T-helper 1 cell treated with Interleukin-12 subunit alpha and Interleukin-12 subunit beta and Interleukin-4 antibody, amounts not matched to agents 30 ng/mL and 1 ng/mL, for 36 hours (primary cell): ENCODE measurements around the gene CCDC148. TPM values are rescaled to one million over a fixed set of nuclear protein-coding genes. Genes with fewer than 3 reads are reported as not detected.
"Not testable (repeated sequence)": the region's sequence is repeated elsewhere in the genome, so short reads cannot be mapped to it uniquely, and the experiment has no call there.

Experiments used
- intact Hi-C: fragments of 100-400 bp; cut with micrococcal nuclease; formaldehyde crosslinking; loops from one replicate; pipeline ENCODE4 v1.15.1; 2024
- total RNA-seq: library from RNA; stranded (reverse); gene quantifications from 2 replicates; pipeline ENCODE4 v1.2.3, GENCODE V29; 2022

Gene CCDC148
- total RNA-seq, 1 donor from 2014 or later: not detected

DNA sequence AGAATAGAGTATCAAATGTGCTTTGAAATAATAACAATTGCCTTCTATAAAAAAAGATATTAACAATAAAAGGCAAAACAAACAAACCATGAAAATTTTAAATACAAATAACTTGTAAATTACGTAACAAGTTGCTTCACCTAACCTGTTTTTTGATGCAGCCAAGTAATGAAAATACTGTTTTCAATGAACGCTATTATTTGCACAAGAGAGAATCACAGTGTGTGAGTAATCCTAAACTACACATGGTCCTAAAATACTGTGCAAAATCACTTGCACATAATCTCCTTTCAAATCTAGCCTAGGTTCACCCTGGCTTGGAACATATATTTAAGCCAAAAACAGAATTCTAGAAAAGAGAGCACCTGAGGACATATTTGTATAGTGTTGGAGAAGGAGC is 98.9 kb downstream of the CCDC148 start:
- intact Hi-C loops: no loop called here

DNA sequence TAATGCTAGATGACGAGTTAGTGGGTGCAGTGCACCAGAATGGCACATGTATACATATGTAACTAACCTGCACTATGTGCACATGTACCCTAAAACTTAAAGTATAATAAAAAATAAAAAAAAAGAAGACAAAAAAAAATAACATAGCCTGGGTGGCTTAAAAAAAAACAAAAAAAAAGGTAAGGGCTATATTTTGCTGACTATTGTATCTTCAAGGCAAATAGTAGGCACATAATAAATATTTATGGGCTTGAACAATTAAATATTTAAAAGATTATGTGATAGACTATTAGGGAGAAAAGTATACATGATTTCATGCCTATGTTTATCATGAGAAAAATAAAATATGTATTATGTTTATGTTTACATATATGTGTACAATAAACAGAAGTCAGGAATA is 99.4 kb downstream of the CCDC148 start:
- intact Hi-C loops: no loop called here

DNA sequence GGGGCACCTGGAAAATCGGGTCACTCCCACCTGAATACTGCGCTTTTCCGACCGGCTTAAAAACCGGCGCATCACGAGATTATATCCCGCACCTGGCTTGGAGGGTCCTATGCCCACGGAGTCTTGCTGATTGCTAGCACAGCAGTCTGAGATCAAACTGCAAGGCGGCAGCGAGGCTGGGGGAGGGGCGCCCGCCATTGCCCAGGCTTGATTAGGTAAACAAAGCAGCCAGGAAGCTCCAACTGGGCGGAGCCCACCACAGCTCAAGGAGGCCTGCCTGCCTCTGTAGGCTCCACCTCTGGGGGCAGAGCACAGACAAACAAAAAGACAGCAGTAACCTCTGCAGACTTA is 105.1 kb downstream of the CCDC148 start:
- intact Hi-C loops: not testable (repeated sequence)

DNA sequence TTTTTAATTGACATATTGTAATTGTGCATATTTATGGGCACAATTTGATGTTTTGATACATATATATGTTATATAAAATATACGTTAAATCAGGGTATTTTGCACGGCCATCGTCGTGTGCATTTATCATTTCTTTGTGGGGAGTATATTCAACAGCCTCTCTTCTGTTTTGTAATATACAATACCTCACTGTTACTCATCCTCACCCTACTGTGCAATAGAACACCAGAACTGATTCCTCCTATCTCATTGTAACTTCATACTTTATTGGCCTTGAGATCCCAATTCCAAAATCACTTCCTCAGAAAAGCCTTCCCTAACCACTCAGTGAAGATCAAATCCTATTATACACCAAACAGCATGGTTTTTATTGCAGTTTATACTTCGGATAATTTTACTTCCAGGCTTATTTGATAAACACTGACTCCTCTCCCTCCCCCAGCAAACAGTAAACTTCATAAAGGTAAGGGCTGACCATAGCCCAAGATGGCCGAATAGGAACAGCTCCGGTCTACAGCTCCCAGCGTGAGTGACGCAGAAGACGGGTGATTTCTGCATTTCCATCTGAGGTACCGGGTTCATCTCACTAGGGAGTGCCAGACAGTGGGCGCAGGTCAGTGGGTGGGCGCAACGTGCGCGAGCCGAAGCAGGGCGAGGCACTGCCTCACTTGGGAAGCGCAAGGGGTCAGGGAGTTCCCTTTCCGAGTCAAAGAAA is 105.6 kb downstream of the CCDC148 start:
- intact Hi-C loops: not testable (repeated sequence)

DNA sequence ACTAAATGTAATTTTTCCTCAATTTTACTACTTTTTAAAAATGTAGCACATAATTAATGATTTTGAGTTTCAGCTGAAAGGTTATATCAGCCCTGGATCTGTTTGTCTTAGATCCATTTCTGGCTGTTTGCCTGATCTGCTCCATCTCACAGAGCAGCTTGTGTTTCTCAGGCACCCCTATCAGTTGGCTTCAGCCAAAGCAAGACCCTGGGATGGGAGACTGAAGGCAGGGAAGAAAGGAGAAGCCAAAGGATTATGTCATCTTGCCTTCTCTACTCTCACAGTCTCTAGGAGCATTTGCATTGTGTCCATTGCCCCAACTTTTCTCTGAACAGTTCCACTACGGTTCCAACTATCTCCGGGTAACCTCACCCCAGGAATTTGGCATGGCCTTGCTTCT is 110.5 kb downstream of the CCDC148 start:
- intact Hi-C loops: no loop called here

DNA sequence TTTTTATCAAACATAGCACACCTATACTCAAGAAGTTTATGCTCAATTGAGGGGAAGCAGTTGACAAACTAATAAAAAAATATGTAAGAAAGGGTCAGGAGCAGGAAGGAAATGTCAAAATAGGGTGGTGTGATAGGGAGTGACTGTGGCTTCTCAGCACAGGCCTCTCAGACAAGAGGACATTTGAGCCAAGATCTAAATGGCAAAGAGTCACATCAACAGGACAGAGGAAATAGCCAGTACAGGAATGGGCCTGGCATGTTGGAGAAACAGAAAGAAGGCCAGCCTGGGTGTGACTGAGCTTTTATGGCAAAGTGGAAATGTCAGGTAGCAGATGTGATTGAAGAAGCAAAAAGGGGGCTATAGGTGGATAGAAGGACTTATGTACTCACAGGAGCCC is 117.0 kb downstream of the CCDC148 start:
- intact Hi-C loops: no loop called here

DNA sequence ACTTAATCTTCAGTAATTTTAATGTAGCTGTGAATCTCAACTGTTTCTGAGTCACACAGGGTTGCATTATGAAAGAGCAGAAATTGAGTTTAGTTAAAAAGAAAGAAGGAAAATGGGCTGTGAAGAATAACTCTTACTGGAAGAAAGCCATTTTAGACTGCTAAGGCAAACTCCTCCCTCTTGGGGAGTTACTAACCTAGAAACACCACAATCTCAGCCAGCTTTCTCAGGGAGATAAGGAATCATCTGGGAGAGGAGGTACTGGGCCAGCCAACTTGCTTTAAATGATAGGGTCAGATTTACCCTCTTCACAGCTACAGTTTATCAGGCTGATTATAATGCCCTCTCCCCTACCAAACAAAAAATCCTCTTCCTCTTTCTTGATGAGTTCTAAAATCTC is 119.5 kb downstream of the CCDC148 start:
- intact Hi-C loops: no loop called here

DNA sequence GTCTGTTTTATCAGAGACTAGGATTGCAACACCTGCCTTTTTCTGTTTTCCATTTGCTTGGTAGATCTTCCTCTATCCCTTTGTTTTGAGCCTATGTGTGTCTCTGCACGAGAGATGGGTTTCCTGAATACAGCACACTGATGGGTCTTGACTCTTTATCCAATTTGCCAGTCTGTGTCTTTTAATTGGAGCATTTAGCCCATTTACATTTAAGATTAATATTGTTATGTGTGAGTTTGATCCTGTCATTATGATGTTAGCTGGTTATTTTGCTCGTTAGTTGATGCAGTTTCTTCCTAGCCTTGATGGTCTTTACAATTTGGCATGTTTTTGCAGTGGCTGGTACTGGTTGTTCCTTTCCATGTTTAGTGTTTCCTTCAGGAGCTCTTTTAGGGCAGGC is 124.8 kb downstream of the CCDC148 start:
- intact Hi-C loops: not testable (repeated sequence)

DNA sequence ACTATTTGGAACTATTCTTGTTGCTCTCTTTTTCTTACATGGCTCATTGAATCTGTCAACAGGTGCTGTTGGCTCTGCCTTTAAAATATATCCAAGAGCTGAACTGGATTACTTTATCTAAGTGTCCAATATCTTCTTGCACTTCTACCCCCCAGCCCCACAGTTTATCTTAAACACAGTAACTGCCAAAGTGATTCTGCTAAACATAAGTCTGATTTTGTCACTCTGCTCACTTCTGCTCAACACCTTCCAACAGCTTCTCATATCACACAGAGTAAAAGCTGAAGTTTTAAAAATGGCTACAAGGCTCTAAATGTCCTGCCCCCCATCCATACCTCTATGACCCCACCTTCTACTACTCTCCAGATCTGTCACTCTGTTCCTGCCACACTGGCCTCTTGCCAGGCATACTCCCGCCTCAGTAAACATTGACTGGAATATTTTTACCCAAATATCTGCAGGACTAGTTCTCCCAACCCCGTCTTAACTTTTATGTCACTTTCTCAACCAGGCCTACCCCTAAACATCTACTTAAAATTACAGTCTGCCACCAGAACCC is 130.7 kb downstream of the CCDC148 start:
- intact Hi-C loops: no loop called here

DNA sequence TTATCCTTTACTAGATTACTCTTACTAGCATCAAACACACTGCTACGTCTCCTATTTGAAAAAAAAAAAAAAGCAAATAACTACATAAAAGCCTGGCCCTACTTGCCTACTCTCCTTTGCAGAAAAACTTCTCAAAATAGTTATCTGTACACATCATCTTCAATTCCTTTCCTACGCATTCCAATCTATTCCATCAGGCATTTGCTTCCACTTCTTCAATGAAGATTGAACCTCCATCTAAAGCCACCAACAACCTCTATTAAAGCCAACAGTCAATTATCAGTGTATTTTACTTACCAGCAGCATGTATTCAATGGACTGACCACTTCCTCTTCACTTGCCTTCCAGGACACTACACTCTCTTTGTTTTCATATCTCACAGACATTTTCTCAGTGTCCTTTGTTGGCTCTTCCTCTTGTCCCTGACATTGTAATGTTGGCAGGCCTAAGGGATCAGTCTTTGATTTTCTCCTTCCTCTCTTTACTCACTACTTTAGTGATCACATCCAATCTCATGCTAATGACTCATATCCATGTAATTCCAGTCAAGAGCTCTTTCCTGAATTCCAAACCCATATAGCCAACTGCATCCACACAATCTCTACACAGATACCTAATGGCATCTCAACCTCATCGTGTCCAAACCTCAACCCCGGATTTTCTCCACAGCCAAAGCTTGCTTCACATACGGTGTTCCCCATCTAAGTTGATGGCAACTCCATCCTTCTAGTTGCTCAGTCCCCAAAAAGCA is 131.3 kb downstream of the CCDC148 start:
- intact Hi-C loops: no loop called here

DNA sequence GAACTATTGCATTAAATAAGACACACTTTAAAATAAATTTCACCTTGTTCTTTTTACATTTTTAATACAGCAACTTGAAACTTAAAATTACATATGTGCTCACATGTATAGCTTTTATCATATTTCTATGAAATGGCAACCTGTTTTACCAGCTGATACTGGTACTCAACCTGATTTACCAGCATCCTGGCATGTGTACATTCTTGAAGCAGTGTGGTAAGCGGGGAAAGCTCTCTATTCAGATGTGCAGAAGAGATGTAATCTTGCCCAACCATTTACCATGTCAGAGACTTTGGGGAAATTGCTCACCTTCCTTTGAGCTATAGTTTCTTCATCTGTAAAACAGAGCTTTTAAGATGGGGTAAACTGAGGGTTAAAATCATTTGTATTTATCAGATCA is 133.2 kb downstream of the CCDC148 start:
- intact Hi-C loops: no loop called here

DNA sequence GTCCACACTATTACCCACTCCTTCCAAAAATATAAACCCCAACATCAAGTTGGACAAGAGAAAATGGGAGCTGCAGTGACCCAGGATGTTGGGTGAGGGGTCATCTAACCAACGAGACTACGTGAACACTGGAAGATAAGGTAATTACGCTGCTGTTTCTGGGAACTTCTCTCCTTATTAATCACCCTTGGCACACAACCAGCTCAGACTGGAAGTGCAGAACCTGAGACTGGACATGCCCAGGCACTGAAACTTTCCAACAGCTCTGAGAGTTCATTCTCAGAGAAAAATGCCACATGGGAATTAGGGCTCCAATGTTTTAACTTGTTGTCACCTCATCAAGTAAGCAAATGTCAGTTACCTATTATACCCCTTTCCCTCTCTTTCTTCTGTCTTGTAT is 135.3 kb downstream of the CCDC148 start:
- intact Hi-C loops: no loop called here

DNA sequence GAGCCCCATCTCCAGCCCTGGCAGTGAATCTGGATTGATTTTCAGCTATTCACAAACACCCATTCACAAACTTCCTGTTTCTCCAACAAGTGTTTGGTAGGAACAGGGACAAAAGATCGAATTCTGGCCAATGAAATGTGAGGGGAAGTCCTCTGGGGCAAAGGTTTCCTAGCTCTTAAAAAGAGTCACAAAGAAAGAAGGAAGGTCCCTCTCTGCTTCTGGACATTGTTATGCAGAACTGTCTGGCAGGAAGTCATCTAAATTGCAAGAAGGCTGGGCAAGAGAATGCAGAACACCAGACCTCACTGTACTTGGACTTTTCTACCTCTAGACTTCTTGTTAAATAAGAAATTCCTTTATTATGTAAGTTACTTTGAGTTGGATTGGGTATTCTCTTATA is 137.3 kb downstream of the CCDC148 start:
- intact Hi-C loops: no loop called here

DNA sequence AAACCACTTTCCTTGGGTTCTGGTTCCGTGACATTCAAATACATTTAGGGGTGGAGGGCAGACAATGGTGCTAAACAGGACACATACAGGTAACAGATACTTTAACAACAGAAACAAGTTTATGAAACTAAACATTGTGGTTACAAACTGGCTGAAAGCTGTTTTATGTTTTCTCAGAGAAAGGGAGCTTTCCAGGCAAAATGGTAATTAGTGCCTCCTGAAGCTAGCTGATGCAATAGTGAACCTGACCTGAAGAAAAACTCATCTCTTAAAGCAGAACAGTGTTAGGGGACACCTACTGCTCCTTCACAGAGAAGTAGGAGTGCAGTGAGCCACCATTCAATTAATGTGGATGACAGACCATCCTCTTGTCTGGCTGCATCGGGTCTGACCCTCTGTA is 138.9 kb downstream of the CCDC148 start:
- intact Hi-C loops: no loop called here

DNA sequence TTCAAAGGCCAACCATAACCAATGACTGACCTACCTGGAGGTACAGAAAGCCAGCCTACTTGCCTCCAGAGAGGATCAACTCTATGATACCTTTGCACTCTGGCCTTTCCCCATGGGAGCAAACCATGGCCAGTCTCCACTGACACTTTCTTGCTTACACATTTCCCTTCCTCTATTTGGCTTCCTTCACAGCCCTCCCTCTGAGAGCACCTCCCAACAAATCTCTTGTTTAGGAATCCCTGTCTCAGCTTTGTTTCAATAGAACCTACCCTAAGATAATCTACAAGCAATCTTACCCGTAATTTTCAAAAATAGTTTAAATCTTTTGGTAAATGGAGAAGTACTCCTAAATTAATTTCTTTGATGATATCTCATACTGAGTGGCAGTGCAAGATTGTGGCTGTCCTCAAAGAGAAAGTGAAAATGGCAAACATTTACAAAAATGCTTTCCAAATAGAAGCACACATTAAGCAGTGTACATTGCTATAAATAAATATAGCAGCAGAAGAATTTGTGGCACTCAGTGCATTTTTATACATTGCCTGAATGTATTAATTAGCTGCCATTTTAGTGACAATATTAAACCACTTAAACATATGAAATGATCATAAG is 140.6 kb downstream of the CCDC148 start:
- intact Hi-C loops: no loop called here

DNA sequence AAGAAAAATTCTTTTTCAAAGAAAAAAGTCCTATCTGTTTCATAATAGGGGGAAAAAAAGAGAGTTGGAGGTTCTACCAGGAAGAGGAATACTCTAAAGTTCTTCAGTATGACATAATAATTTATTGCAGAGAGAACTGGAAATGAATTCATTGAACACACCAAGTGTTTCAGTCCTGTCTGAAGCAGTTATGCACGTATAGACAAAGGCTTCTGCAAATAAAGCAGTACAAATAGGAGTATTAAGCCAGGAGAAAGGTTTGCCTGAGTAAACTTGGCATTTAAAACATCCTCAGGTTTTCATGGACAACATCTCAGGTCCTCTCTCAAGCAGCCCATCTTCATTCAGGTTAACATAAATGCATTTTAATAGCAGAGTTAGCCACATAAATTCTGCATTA is 141.6 kb downstream of the CCDC148 start:
- intact Hi-C loops: no loop called here

DNA sequence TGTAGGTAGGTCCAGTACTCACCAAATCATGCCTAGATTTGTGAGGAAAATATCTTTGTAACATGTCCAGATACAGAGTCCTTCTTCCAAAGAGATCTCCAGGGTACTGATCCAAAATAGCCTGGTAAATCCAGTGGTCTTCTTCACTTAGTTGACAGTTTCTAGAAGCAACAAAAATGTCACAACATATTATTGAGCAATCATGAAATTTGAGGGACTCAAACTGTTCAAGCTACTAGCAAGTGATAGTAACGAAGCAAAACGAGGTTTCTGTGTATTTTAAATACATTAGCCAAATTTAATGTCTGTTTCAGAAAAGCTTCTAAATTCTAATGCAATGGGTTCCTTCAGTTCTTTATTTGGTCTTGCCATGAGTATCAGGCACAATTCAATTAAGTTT is 142.8 kb downstream of the CCDC148 start:
- intact Hi-C loops: no loop called here

DNA sequence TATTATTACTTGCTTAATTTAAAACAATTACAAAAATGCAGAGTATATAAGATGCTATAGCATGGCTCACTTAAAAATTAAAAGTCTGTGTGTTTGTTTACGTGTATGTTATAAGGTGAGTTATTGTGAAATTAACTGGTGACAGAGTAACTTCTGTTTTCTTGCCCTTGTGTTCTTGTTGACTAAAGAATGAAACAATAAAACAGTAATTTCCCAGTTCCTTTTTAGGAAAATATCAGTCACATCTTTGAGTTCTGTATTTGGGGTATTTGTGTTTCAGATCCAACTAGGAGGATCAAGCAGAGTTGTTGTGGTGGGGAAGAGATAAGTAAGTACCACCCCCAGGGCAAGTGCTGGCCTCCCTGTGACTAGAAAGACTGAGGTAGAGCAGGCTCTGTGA is 143.6 kb downstream of the CCDC148 start:
- intact Hi-C loops: no loop called here

DNA sequence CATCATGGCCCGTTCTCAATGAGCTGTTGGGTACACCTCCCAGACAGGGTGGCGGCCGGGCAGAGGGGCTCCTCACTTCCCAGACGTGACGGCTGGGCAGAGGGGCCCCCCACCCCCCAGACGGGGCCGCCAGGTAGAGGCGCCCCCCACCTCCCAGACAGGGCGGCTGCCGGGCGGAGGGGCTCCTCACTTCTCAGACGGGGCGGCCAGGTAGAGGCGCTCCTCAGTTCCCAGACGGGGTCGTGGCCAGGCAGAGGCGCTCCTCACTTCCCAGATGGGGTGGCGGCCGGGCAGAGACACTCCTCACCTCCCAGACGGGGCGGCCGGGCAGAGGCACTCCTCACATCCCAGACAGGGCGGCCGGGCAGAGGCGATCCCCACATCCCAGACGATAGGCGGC is 146.1 kb downstream of the CCDC148 start:
- intact Hi-C loops: not testable (repeated sequence)

DNA sequence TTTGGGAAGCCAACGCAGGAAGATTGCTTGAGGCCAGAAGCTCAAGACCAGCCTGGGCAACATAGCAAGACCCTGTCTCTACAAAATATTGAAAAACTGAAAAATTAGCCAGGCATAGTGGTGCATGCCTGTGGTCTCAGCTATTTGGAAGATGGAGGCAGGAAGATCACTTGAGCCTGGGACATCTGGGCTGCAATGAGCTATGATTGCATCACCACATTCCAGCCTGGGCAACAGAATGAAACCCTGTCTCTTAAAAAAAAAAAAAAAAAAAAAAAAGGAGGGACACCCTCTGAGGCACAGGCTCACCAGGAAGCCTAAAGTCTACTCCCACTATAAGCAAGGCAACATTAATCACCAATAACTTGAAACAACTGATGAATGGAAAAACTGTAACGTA is 151.1 kb downstream of the CCDC148 start:
- intact Hi-C loops: no loop called here

DNA sequence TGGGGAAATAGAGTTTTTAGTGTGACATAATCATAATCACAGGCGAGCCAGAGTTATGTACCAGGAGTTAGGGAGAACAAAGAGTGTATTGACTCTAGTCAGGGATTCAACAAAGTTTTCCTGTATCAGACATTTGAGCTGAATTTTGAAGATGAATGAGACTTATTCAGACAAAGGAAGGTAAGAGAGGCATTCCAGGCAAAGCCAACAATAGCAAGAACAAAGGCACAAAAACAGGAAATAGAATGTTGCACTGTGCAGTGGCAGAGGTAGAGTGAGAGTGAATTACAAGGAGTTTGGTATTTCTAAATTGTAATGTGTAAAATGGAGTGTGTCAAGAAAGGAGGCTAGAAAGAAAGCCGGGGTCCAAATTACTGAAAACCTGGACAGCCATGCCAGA is 156.2 kb downstream of the CCDC148 start:
- intact Hi-C loops: no loop called here

DNA sequence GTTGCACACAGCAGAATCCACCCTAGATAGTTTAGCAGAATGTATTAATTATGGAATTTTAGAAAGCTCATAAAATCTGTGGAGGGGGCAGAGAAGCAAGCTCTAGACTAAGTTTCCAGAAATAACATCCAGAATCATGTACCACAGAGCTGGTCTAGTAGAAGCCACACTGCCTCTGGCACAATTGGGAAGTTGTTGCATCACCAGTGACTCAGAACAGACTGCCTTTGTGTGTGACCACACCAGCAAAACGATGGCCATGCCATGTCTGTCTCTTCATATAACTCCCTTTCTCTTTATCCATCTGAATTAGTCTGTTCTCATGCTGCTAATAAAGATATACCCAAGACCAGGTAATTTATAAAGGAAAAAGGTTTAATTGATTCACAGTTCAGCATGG is 158.9 kb downstream of the CCDC148 start:
- intact Hi-C loops: no loop called here
